Osteocyte (in vitro differentiated cells): Measurements from ENCODE around the gene IFNGR1. TPM values are rescaled to one million over a fixed set of nuclear protein-coding genes. Genes with fewer than 3 reads are reported as not detected.
"Not testable (repeated sequence)": the region's sequence is repeated elsewhere in the genome, so short reads cannot be mapped to it uniquely, and the experiment has no call there.

ENCODE experiments used
- DNase-seq: peaks from one replicate; pipeline ENCODE4 v3.0.0; 2021; ENCODE audit warnings: mixed read lengths; ENCODE audit not compliant: unreplicated experiment; ENCODE audit errors: extremely low spot score
- H3K27ac Mint-ChIP-seq: one replicate; pipeline ENCODE4 v1.8.0; 2021; ENCODE audit warnings: mild to moderate bottlenecking, mixed read lengths; ENCODE audit not compliant: unreplicated experiment
- H3K27me3 Mint-ChIP-seq: one replicate; pipeline ENCODE4 v1.8.0; 2021; ENCODE audit warnings: mixed read lengths; ENCODE audit not compliant: unreplicated experiment
- H3K36me3 Mint-ChIP-seq: one replicate; pipeline ENCODE4 v1.8.0; 2021; ENCODE audit warnings: mixed read lengths; ENCODE audit not compliant: unreplicated experiment
- H3K4me1 Mint-ChIP-seq: one replicate; pipeline ENCODE4 v1.8.0; 2021; ENCODE audit warnings: mixed read lengths; ENCODE audit not compliant: unreplicated experiment
- H3K4me3 Mint-ChIP-seq: one replicate; pipeline ENCODE4 v1.8.0; 2021; ENCODE audit warnings: mild to moderate bottlenecking, moderate library complexity, mixed read lengths; ENCODE audit not compliant: unreplicated experiment
- H3K9me3 Mint-ChIP-seq: one replicate; pipeline ENCODE4 v1.8.0; 2021; ENCODE audit warnings: mixed read lengths; ENCODE audit not compliant: unreplicated experiment
- total RNA-seq: library from RNA; stranded (reverse); gene quantifications from 2 replicates; pipeline ENCODE4 v1.2.1, GENCODE V29; 2021
- TF ChIP-seq, protein P1 (sequence below): fragments of 200-600 bp; sonication (generic); IDR thresholded peaks from 2 replicates; pipeline ENCODE4 v1.5.0; 2021; ENCODE audit warnings: antibody characterized with exemption, mild to moderate bottlenecking, moderate library complexity

The IFNGR1 gene
- total RNA-seq, 1 donor from 2014 or later: 33.4 TPM

DNA sequence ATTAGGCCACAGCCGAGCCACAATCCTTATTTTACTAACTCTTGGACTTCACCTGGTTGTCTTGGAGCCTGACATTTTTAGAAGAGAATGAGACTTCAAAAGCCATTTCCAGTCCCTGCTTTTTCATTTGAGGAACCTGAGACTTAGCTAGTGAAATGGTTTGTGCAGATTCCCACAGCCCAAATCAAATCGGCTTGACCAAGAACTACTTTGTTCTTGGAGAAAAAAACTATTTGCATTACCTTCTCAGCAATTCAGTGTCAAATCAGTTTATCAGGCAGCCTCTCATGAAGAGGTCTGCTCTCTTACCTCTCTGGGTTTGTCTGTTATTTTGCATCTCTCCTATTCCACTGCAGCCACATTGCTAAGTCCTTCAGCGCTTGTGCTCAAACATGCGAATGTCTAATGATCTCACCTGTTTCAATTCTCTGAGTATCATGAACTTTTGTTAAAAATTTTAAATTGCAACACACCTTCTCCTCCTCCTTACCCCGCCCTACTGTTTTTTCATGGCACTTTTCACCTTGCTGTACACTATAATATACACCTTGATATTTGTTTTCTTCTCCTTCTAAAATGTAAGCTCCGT is 573 bp upstream of the IFNGR1 start:
- DNase-seq: no peak
- Mint-ChIP-seq H3K9me3 (no peaks in the 10 kb centered on the region), H3K4me1 (peaks cover 44% of the 10 kb centered on the region), H3K36me3 (no peaks in the 10 kb centered on the region), H3K27me3 (no peaks in the 10 kb centered on the region), H3K4me3 (peak overlapping the region; percentile 92), H3K27ac (peak overlapping the region; percentile 93)
- TF ChIP-seq, protein P1, sequence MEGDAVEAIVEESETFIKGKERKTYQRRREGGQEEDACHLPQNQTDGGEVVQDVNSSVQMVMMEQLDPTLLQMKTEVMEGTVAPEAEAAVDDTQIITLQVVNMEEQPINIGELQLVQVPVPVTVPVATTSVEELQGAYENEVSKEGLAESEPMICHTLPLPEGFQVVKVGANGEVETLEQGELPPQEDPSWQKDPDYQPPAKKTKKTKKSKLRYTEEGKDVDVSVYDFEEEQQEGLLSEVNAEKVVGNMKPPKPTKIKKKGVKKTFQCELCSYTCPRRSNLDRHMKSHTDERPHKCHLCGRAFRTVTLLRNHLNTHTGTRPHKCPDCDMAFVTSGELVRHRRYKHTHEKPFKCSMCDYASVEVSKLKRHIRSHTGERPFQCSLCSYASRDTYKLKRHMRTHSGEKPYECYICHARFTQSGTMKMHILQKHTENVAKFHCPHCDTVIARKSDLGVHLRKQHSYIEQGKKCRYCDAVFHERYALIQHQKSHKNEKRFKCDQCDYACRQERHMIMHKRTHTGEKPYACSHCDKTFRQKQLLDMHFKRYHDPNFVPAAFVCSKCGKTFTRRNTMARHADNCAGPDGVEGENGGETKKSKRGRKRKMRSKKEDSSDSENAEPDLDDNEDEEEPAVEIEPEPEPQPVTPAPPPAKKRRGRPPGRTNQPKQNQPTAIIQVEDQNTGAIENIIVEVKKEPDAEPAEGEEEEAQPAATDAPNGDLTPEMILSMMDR: no peak

DNA sequence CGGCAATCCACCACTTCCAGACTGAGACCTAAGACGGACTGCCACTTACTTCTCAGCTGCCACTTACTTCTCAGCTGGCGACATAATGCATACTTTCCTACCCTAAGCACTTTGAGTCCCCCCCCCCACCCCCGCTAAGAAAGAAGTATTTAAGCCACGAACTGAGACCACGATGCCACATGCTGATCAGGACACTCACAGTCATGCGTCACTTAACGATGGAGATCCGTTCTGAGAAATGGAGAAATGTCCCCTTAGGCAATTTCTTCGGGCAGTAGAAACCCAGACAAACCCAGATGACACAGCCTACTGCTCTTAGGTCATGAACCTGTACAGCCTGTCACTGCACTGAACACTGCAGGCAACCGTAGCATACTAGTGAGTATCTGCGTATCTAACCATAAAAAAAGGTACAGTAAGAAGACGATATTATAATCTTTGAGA is 690 bp downstream of the IFNGR1 start:
- H3K27ac Mint-ChIP-seq: peak overlapping the region; percentile 93

DNA sequence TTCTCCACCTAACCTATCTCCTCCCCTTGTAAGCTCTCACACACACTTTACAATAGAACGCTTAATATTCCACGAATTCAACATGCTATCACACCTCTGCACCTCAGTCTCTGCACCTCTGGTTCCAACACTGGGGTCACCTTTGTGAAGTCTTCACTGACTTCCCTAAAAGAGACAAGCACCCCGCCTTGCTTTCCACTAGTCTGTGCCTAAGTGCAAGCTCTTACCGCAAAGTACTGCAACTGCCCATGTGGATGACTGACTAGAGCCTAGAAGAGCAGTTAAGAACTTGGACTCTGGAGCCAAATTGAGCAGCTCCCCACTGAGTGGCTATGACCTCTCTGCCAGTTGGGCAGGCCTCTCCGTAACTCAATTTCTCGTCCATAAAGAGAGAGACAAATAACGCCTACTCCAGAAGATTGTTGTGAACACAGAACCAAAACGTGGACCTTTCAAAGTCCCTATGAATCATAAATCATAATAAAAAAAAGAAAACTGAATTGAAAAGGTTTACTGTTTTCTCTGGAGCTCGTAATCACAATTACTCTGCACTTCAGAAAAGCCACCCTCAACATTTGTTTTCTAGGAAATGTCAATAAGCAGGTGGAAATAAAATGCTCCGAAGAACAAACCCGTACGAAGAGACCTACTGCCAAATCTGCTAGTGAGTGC is 1.2 kb downstream of the IFNGR1 start:
- no peaks in the 10 kb centered on the region for H3K27me3 Mint-ChIP-seq
- TF ChIP-seq, protein P1: no peak
- no peaks in the 10 kb centered on the region for H3K9me3 Mint-ChIP-seq
- no peak for DNase-seq
- H3K36me3 Mint-ChIP-seq: peaks cover 2% of the 10 kb centered on the region
- H3K27ac Mint-ChIP-seq: peak overlapping the region; percentile 93
- peak overlapping the region; percentile 92 for H3K4me3 Mint-ChIP-seq
- peaks cover 53% of the 10 kb centered on the region for H3K4me1 Mint-ChIP-seq

More for the DNA sequence above, 690 bp downstream of the IFNGR1 start:
- TF ChIP-seq, protein P1: no peak
- Mint-ChIP-seq H3K36me3 (no peaks in the 10 kb centered on the region), H3K27me3 (no peaks in the 10 kb centered on the region), H3K9me3 (no peaks in the 10 kb centered on the region), H3K4me3 (peak overlapping the region; percentile 92), H3K4me1 (peaks cover 50% of the 10 kb centered on the region)
- DNase-seq: no peak

DNA sequence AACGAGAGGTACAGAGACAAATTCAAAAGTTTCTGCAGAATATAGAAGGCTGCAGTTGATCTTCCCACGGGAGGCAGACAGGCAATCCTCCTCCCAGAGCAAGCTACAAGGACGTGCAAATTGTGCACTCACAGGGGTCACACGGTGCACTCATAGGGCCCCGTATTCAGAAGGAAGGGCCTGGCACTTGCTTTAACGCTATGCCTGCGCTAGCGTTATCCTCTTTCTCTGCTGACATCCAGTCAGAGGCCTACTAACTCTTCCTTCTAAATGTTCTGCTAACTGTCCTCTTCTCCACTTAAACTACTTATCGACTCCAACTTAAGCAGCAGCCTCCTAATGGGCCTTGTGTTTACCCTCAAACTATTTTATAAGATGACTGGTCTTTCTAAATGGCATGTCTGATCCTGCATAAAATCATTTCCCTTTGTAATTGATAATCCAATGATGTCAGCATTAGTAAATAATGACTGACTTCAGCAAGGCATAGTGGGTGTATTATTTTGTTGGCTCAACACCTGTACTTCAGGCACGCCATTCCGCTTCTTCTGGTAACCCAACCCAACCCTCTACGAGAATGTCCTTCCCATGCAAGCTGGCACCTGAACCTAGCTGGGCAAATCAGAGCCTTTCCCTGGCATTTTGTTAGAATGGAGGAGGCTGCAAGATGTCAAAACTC is 2.2 kb downstream of the IFNGR1 start:
- DNase-seq: no peak
- Mint-ChIP-seq H3K4me3 (peak overlapping the region; percentile 31), H3K27me3 (no peaks in the 10 kb centered on the region), H3K9me3 (no peaks in the 10 kb centered on the region), H3K4me1 (peaks cover 57% of the 10 kb centered on the region), H3K36me3 (peaks cover 2% of the 10 kb centered on the region), H3K27ac (no peak overlapping the region)
- TF ChIP-seq, protein P1: no peak

DNA sequence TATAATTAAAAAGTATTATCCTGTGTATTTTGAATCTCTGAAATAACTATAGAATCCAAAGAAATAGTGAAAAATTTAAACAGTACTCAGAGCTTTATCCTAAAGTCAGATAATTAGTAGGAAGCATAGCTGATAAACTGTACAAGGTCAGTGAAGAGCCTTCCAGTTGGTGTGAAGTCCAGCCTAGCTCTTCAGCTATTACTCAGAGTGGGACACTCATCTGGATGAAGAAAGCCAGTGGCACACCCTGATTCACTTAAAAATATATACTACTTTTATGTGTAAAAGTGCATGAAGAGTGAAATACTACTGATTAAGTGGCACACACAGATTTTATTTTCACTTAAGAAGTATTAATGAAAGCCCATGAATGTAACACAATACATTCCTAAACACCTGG is 3.1 kb downstream of the IFNGR1 start:
- Mint-ChIP-seq H3K4me3 (no peak overlapping the region), H3K27me3 (no peaks in the 10 kb centered on the region), H3K9me3 (no peaks in the 10 kb centered on the region), H3K27ac (no peak overlapping the region), H3K4me1 (peaks cover 63% of the 10 kb centered on the region), H3K36me3 (peaks cover 2% of the 10 kb centered on the region)
- TF ChIP-seq, protein P1: no peak
- DNase-seq: no peak

DNA sequence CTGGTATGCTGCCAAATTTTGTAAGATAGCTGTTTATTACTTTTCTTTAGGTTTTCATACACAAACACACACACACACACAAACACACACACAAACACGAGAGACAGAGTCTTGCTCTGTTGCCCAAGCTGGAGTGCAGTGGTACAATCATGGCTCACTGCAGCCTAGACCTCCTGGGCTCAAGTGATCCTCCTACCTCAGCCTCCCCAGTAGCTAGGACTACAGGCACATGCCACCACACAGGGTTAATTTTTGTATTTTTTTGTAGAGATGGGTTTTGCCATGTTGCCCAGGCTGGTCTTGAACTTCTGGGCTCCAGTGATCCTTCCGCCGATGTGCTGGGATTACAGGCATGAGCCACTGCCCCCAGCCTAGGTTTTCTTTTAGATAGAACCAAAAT is 3.6 kb downstream of the IFNGR1 start:
- not testable (repeated sequence) for H3K4me3 Mint-ChIP-seq, DNase-seq, H3K9me3 Mint-ChIP-seq, H3K36me3 Mint-ChIP-seq, H3K27ac Mint-ChIP-seq, H3K27me3 Mint-ChIP-seq
- peaks cover 67% of the 10 kb centered on the region for H3K4me1 Mint-ChIP-seq
